ENCODE measurements around the gene DCST1. TPM values are rescaled to one million over a fixed set of nuclear protein-coding genes. Genes with fewer than 3 reads are reported as not detected.

Gene DCST1
- polyA plus RNA-seq, 6 donors from 2014 or later = not detected

DNA sequence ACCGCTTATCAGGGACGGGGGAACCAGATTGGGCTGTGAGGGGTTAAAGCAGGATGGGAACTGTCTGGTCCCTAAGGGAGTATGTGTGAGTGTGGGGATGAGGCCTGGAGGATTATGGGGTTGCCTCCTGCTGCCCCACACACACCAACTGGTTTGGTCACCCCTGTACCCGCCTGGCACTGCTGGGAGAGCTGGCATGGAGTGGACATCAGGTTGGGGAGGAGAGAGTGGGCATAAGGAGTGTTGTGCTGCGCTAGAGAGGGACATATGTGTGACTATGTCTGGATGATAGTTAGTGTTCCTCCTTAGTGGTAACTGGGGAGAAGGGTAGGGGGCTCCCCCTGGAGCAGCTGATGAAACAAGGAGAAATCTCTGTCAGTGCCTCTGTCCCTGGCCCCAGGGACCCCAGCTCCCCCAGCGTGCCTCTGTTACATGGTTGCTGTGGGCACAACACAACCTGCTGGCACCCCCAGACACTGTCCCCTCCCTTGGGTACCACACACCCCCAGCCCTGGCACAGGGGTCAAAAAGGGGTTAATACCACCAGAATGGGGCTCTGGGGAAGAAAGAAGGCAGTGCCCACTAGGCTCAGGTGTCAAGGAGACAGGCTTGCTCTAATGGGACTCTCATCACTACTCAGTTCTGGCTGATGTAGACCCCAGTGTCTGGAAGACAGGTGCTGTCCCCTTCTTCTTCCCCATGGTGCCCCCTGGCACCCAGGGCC is 29.1 kb upstream of the DCST1 start:
- peak overlapping the region; percentile 41 to 95 (median 90) for H3K27ac Mint-ChIP-seq
- H3K36me3 Mint-ChIP-seq = no peaks in the 10 kb centered on the region
- peaks cover 52 to 72% (median 56%) of the 10 kb centered on the region in 3 donors for H3K4me1 Mint-ChIP-seq
- no peaks in the 10 kb centered on the region for H3K27me3 Mint-ChIP-seq
- H3K9me3 Mint-ChIP-seq = no peaks in the 10 kb centered on the region
- H3K4me3 Mint-ChIP-seq = peak overlapping the region; percentile 82 to 98 (median 92)
- ATAC-seq (ENCODE audit: low read depth in 2 of 2) = no peak
- no peak for DNase-seq

DNA sequence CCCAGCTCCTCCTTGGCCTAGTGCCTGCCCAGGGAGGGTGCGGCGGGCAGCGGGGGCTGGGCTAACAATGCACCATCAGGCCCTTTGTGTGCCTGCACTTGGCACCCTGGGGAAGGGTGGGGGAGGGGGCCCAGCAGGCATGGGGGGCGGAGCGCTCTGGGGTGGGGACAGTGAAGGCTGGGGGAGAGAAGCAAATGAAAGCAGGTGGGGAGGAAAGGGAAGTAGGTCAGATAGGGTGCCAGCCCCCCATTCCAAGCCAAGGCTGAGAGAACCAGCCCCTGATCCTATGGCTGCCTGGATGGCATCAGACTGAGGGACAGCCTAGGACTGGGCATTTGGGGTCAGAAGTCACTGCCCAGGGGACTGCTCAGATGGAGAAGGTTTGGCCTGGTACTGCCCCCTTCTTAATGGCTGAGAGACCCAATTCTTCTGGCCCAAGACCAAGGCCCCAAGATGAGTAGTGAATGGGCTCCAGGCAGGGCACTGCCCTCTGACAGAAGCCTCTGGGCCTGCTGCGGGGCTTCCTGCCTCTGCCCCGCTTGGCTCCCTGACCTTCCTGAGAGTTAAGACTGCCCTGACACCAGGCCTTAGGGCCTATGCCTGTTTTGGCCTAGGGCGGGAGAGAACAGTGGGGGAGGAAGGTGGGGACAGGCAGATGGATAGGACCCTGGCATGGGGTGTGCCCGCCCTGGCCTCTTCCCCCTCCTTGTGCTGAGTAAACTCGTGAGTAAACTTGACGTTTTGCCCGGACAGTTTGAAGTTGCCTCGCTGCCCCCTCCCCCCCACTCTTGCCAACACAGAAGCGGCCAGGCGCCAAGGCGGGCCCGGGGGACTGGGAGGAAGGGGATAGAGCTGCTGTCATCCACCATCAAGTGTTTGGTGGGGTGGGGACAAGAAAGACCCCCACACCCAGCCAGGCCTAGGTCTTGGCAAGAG is 28.3 kb upstream of the DCST1 start:
- Mint-ChIP-seq H3K4me1 (peaks cover 53 to 72% (median 59%) of the 10 kb centered on the region in 3 donors), H3K27me3 (no peaks in the 10 kb centered on the region), H3K4me3 (peak overlapping the region; percentile 53 to 98 (median 87)), H3K9me3 (no peaks in the 10 kb centered on the region), H3K27ac (peak overlapping the region; percentile 79 to 97 (median 92)), H3K36me3 (no peaks in the 10 kb centered on the region)
- DNase-seq (peak; percentile 54), ATAC-seq (ENCODE audit: low read depth in 2 of 2) (peak; percentile 15 to 16)

DNA sequence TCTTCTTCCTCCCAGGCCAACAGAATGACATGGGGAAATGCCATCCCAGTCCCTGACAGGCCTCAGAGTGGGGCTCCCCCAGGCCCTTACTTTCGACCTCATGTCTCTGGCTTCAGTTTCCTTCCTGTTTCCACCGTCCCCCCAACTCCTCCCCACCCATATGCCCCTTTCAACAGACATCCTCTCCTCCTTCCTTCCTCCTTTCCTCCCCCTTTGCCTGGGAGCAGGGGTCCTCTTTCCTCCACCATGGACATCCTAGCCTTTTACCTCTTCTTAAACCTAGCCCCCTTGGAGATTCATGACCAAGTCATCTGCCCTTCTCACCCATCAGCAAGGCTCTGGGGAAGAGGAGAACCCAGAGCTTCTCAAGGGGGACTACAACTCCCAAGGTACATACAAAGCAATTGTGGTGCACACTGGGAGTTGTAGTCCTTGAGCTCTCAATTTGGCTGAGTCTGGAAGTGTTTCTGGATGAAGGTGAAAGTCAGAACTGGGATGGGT is 27.0 kb upstream of the DCST1 start:
- Mint-ChIP-seq H3K9me3 (no peaks in the 10 kb centered on the region), H3K27ac (peak overlapping the region; percentile 89 to 97 (median 96)), H3K4me3 (peak overlapping the region; percentile 75 to 98 (median 86)), H3K4me1 (peaks cover 54 to 79% (median 68%) of the 10 kb centered on the region in 3 donors), H3K27me3 (no peaks in the 10 kb centered on the region), H3K36me3 (no peaks in the 10 kb centered on the region)
- peak; percentile 59 for DNase-seq
- peak; percentile 33 to 38 for ATAC-seq (ENCODE audit: low read depth in 2 of 2)

DNA sequence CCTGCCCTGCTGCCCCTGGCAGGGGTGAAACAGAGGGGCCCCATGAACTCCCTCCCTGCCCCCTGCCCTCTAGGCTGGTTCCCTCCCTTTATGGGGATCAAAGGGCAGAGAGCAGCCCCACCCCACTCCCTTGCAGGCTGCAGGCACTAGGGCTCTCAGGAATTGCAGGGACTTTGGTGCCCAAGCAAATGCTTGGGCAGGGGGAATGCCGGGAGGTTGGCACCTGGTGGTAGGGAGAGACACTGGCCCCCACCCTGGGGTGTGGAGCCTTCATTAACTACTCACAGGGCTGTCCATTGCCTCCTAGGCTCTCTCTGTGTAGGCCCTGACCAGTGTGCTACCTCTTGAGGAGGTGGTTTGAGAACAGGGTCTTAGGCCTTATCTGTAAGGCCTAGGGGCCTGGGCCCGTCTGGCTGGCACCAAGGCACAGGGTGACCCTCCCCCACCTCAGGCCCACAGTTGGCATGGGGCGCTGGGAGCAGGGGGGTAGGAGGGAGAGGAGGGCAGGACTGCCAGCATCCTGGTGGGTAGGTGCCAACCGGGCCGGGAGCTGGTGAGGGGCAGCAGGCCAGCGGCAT is 26.3 kb upstream of the DCST1 start:
- peak overlapping the region in 3 of 8 donors; percentile 87 to 98 (median 98) for H3K4me3 Mint-ChIP-seq
- ATAC-seq (ENCODE audit: low read depth in 2 of 2) (no peak), DNase-seq (no peak)
- no peaks in the 10 kb centered on the region for H3K9me3 Mint-ChIP-seq
- H3K4me1 Mint-ChIP-seq = peaks cover 56 to 85% (median 72%) of the 10 kb centered on the region in 3 donors
- no peaks in the 10 kb centered on the region for H3K27me3 Mint-ChIP-seq
- H3K36me3 Mint-ChIP-seq = no peaks in the 10 kb centered on the region
- peak overlapping the region in 1 of 6 donors; percentile 96 for H3K27ac Mint-ChIP-seq

DNA sequence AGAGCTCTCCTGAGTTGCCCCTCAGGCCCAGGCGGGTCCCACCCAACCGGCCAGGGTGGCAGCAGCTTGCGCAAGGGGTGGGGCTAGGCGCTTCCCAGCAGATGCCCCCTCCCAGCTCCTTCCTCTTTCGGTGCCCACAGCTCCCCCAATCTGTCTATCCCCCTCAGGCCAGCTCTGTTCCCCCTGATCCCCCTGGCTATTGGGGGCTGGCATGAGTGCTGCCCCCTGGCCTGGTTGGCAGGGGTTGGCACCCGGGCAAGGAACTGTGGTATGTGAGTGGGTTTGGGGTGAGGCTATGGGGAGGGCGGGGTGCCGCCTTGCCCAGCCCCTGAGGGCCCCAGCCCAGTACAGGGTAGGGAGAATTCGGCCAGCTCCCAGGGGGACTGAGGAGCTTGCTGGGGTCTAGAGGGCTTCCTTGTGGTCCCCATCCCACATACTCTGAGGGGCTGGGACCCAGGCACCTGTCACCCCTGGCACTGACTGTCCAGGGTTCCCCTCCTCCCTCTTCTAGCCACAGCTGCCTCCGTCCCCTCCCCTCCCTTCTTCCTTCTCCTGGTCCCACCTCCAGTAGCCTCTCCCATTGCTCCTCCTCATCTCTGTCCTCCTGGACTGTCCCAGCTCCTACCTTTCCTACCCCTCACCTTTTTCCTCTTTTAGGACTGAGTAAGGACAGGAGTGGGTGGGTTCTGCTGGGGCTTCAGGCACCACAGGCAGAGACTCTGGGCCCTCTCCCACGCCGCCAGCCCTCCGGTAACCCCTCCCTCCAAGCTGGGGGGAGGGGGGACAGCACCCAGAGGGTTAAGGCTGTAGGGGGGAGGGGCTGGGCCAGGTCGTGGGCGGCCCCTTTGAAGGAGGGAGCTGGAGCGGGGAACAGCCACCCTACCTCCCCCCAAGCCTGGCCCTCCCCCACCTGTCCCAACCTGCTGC is 25.3 kb upstream of the DCST1 start:
- H3K9me3 Mint-ChIP-seq = no peaks in the 10 kb centered on the region
- no peak for ATAC-seq (ENCODE audit: low read depth in 2 of 2)
- peaks cover 64 to 94% (median 81%) of the 10 kb centered on the region in 3 donors for H3K4me1 Mint-ChIP-seq
- H3K27me3 Mint-ChIP-seq = no peaks in the 10 kb centered on the region
- no peaks in the 10 kb centered on the region for H3K36me3 Mint-ChIP-seq
- no peak for DNase-seq
- peak overlapping the region in 5 of 8 donors; percentile 9 to 73 (median 37) for H3K4me3 Mint-ChIP-seq
- peak overlapping the region in 3 of 6 donors; percentile 42 to 92 (median 80) for H3K27ac Mint-ChIP-seq

DNA sequence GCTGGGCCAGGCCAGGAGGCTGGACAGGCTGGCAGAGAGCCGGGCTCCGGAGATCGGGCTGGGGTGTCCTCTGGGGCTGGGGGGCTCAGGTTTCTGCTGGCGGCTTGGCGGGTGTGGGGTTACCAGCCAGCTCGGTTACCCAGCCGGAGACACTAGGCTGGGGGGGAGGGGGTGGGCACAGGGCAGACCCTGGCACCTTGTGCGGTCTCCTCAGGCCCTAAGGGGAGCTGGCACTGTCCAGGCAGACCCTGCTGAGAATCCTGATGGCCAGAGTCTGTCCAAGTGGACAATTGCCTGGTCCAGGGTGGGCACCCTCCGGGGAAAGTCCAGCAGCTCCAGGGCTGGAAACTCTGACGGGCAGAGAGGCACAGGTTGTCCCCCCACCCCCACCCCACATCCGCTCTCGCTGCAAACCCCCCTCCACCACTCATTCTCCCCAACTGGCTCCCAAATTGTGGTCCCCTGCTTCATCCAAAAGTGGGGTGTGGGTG is 24.4 kb upstream of the DCST1 start:
- Mint-ChIP-seq H3K9me3 (no peaks in the 10 kb centered on the region), H3K4me3 (peak overlapping the region in 6 of 8 donors; percentile 17 to 87 (median 48))
- DNase-seq = no peak

DNA sequence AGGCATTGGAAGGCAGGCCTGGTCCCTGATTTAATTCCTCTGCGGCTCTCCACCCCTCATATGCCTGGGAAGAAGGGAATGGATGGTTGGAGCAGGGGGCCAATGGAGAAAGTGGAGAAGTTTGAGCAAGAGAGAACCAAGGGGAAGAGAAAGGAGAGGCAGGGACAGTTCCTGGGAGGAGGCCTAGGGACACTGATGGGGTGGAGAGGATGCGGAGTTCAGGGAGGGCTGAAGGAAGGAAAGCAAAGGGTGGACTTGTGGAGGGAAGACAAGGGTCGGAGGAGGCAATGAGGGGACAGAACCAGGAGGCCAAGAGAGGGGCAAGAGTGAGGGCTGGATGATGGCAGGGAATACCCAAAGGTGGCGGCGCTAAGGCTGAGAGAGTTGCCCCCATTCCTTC is 23.9 kb upstream of the DCST1 start:
- DNase-seq (no peak), ATAC-seq (ENCODE audit: low read depth in 2 of 2) (no peak)
- no peaks in the 10 kb centered on the region for H3K27me3 Mint-ChIP-seq
- H3K36me3 Mint-ChIP-seq = no peaks in the 10 kb centered on the region
- H3K27ac Mint-ChIP-seq = peak overlapping the region in 3 of 6 donors; percentile 68 to 92 (median 72)
- peak overlapping the region in 6 of 8 donors; percentile 12 to 87 (median 56) for H3K4me3 Mint-ChIP-seq
- peaks cover 63 to 91% (median 82%) of the 10 kb centered on the region in 3 donors for H3K4me1 Mint-ChIP-seq
- H3K9me3 Mint-ChIP-seq = no peaks in the 10 kb centered on the region

More for the DNA sequence above, 24.4 kb upstream of the DCST1 start:
- H3K27me3 Mint-ChIP-seq = no peaks in the 10 kb centered on the region
- H3K27ac Mint-ChIP-seq = peak overlapping the region in 2 of 6 donors; percentile 80 to 90
- no peak for ATAC-seq (ENCODE audit: low read depth in 2 of 2)
- H3K36me3 Mint-ChIP-seq = no peaks in the 10 kb centered on the region
- H3K4me1 Mint-ChIP-seq = peaks cover 66 to 94% (median 83%) of the 10 kb centered on the region in 3 donors

DNA sequence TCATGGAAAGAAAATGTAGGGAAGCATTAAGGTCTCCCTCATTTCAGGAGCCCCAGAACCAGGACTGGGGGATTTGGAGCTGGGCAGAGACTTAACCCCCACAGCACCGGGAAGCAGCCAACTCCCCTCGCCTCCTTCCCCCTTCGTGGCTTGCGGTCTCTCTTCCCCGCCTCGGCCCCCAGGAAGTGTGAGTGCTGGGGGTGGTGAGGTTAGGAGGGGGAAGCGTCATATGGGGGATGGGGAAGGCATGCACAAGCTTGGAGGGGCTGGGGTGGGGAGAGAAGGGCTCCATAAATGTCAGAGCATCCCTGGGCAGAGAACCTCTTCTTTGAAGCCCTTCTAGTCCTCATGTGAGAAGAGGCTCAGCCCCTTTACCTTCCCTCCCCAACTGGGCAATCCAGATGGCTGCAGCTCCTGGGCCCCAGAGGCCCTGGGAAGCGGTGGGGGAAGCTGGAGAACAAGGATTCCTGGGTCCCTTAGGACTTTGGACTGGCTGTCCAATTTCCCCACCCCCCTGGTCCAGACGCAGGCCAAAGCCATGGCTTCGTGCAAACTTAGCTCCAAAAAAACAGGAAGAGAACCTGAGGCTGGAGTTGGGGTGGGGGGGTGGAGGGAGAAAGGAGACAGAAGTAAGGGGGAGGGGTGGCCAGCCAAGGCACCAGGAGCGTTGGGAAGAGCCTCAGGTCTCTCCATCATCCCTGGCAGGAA is 23.3 kb upstream of the DCST1 start:
- Mint-ChIP-seq H3K36me3 (no peaks in the 10 kb centered on the region), H3K27ac (peak overlapping the region in 4 of 6 donors; percentile 26 to 82 (median 62)), H3K9me3 (no peaks in the 10 kb centered on the region), H3K4me1 (peaks cover 60 to 87% (median 79%) of the 10 kb centered on the region in 3 donors), H3K27me3 (no peaks in the 10 kb centered on the region), H3K4me3 (peak overlapping the region in 6 of 8 donors; percentile 12 to 80 (median 56))
- ATAC-seq (ENCODE audit: low read depth in 2 of 2) = no peak
- DNase-seq = no peak

DNA sequence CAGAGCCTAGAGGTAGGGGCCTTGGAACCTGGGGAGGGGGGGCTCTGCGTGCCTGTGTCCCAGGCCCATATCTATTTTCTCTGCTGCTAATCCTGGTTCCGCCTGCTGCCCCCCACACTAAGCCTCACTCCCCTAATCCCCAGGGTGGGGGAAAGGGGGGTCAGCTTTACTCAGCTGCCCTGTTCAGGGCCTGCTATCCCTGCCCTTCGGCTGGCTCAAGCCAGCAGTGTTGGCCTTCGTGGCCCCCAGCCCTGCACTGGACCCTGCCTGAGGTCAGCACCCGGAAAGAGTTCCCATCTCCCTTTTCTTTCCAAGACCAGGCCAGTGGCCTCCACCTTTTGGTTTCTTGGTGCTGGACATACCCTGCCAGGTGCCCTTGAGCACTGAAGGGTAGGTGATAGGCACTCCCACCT is 22.6 kb upstream of the DCST1 start:
- H3K4me1 Mint-ChIP-seq = peaks cover 63 to 87% (median 79%) of the 10 kb centered on the region in 3 donors
- DNase-seq (no peak), ATAC-seq (ENCODE audit: low read depth in 2 of 2) (no peak)
- H3K36me3 Mint-ChIP-seq = no peaks in the 10 kb centered on the region
- no peaks in the 10 kb centered on the region for H3K27me3 Mint-ChIP-seq
- H3K27ac Mint-ChIP-seq = peak overlapping the region in 2 of 6 donors; percentile 52 to 57
- no peak overlapping the region for H3K4me3 Mint-ChIP-seq
- no peaks in the 10 kb centered on the region for H3K9me3 Mint-ChIP-seq

DNA sequence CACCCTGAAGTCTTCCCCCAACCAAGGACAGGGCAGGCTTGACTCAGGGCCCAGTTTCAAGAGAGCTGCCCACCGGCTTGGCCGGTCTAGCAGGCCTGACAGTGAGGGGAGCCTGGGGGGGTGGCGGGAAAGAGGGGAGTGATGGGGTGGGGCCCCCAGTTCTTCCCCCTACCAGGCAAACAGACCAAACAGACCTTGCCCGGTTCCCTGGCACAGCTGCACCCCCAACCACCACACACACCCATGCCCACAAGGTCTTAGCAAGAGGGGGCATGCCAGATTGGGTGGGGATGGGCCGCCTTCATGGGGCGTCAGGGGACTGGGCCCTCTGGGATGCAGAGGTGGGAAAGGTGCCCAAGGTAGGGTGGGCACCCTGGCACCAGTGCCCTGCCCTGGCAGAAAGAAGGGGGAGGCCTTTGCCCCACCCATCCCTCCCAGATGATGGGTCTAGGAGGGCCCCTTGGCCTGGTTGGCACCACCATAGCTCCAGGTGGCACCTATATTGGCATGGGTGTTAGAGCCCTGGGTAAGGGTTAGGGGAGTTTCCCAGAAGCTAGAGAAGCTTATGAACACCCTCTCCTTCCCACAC is 22.1 kb upstream of the DCST1 start:
- H3K4me3 Mint-ChIP-seq = no peak overlapping the region
- H3K36me3 Mint-ChIP-seq = no peaks in the 10 kb centered on the region
- H3K27me3 Mint-ChIP-seq = no peaks in the 10 kb centered on the region
- H3K4me1 Mint-ChIP-seq = peaks cover 63 to 87% (median 79%) of the 10 kb centered on the region in 3 donors
- peak overlapping the region in 1 of 6 donors; percentile 57 for H3K27ac Mint-ChIP-seq
- ATAC-seq (ENCODE audit: low read depth in 2 of 2) = no peak
- no peak for DNase-seq
- H3K9me3 Mint-ChIP-seq = no peaks in the 10 kb centered on the region

DNA sequence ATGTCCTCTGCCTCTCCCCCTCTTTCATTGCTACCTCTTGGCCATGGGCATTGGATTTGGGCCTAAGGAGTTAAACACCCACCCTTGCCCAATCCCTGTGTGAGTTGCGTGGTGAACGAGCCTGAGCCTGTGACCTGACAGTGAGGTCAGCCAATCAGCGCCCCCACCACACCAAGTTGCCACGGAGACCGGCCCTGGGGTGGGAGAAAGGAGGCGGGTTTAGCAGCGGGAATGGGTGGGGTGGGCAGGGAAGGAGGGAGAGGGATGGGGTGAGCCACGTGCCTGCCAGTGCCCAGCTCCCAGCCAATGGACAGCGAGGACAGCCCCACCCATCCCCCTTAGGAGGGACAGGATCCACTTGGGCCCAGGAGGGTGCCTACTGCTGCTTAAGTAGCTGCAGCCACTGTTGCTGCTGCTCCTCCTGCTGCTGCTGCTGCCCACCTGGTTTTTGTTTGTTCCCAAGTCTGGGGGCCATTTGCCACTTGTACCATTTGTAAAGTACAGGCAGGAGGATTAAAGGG is 21.5 kb upstream of the DCST1 start:
- H3K27ac Mint-ChIP-seq = peak overlapping the region in 3 of 6 donors; percentile 51 to 60 (median 52)
- H3K36me3 Mint-ChIP-seq = no peaks in the 10 kb centered on the region
- no peaks in the 10 kb centered on the region for H3K27me3 Mint-ChIP-seq
- no peak for DNase-seq
- H3K9me3 Mint-ChIP-seq = no peaks in the 10 kb centered on the region
- ATAC-seq (ENCODE audit: low read depth in 2 of 2) = no peak
- peaks cover 64 to 88% (median 79%) of the 10 kb centered on the region in 3 donors for H3K4me1 Mint-ChIP-seq
- H3K4me3 Mint-ChIP-seq = no peak overlapping the region

Data from naive B cell (primary cell).